Stomach (tissue), 4 donors: ENCODE measurements around the gene SLC27A1.

Experiments used
- EP300 ChIP-seq: sonication (generic); formaldehyde crosslinking; IDR thresholded peaks from one replicate; pipeline ENCODE4 v1.6.1; 2017; ENCODE audit warnings: antibody characterized with exemption
- POLR2A ChIP-seq, 4 donors: fragments of 450-650 bp; IDR thresholded peaks; one replicate each; pipeline ENCODE4 v1.6.1; 2016; ENCODE audit warnings: antibody characterized with exemption in 4 of 4, control low read depth in 2 of 4, mild to moderate bottlenecking in 1 of 4, moderate library complexity in 1 of 4
- POLR2AphosphoS5 ChIP-seq, 3 donors: sonication (generic); formaldehyde crosslinking; IDR thresholded peaks; one replicate each; pipeline ENCODE4 v1.6.1; 2016; ENCODE audit warnings: antibody characterized with exemption in 3 of 3
- TF ChIP-seq, protein P1 (sequence below), 7 experiments: fragments of 450-650 bp in 4 of 7; fragments of 200-600 bp in 3 of 7; sonication (generic) in 3 of 7; IDR thresholded peaks; one replicate each; pipeline ENCODE4 v1.5.1; 2016 to 2019; ENCODE audit warnings: antibody characterized with exemption in 7 of 7, control low read depth in 2 of 7, mild to moderate bottlenecking in 1 of 7

DNA sequence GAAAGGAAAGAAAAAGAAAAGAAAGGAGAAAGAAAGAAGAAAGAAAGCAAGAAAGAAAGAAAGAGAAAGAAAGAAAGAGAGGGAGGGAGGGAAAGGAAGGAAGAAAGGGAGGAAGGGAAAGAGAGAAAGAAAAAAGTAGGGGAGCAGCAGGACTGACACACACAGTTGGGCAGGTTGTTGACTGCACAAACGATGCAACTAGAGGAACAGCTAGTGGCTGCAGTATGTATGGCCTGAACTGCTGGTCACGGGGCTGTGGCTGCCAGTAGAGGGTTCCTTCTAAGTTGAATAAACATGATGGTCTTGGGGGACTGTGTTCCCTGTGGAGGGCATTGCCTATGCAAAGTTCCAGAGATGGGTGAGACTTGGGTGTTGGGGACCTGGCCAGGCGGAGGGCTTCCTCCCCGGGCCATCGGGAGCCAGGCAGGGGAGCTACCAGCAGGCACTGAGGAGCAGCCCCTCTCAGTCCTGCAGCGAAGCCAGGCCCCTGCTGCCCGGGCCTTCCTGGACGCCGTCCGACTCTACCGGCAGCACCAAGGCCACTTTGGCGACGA is 68.4 kb downstream of the SLC27A1 start:
- TF ChIP-seq, protein P1, sequence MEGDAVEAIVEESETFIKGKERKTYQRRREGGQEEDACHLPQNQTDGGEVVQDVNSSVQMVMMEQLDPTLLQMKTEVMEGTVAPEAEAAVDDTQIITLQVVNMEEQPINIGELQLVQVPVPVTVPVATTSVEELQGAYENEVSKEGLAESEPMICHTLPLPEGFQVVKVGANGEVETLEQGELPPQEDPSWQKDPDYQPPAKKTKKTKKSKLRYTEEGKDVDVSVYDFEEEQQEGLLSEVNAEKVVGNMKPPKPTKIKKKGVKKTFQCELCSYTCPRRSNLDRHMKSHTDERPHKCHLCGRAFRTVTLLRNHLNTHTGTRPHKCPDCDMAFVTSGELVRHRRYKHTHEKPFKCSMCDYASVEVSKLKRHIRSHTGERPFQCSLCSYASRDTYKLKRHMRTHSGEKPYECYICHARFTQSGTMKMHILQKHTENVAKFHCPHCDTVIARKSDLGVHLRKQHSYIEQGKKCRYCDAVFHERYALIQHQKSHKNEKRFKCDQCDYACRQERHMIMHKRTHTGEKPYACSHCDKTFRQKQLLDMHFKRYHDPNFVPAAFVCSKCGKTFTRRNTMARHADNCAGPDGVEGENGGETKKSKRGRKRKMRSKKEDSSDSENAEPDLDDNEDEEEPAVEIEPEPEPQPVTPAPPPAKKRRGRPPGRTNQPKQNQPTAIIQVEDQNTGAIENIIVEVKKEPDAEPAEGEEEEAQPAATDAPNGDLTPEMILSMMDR (IDR thresholded peaks at IDR 0.05), result no peak
- TF ChIP-seq POLR2AphosphoS5 (IDR thresholded peaks at IDR 0.05), result no peak
- no peak for TF ChIP-seq POLR2A (IDR thresholded peaks at IDR 0.05)
- TF ChIP-seq EP300, result no peak
